AG04450 (cell line): Measurements from ENCODE around the gene RAB11FIP4. TPM values are rescaled to one million over a fixed set of nuclear protein-coding genes. Genes with fewer than 3 reads are reported as not detected.

Experiments used
- CTCF ChIA-PET: fragments of 300-600, 350-600 bp; formaldehyde crosslinking; extraction: SDS; loops from one replicate; lab custom pipeline; 2022; ENCODE audit warnings: antibody characterized with exemption, inconsistent platforms; lab: Charles Lee
- POLR2A ChIA-PET: fragments of 350-600 bp; formaldehyde crosslinking; extraction: SDS; loops from one replicate; lab custom pipeline; 2021; ENCODE audit warnings: antibody characterized with exemption, inconsistent platforms; lab: Yijun Ruan, JAX
- DNase-seq: peaks from one replicate; pipeline ENCODE4 v3.0.0-alpha.2; 2011; ENCODE audit warnings: low read depth, low spot score
- H3K27ac ChIP-seq: one replicate; pipeline ENCODE4 v1.5.1; 2012; ENCODE audit warnings: low read depth, low read length, control low read depth
- H3K27me3 ChIP-seq: one replicate; pipeline ENCODE4 v1.6.0; 2012; ENCODE audit warnings: low read length; ENCODE audit not compliant: control insufficient read depth, insufficient read depth
- H3K4me3 ChIP-seq: 2 replicates; pipeline ENCODE4 v1.5.1; 2011; ENCODE audit warnings: mild to moderate bottlenecking, low read depth, low read length, control low read depth
- H3K9me3 ChIP-seq: 2 replicates; pipeline ENCODE4 v1.5.1; 2012; ENCODE audit warnings: low read length; ENCODE audit not compliant: control insufficient read depth, insufficient read depth
- CTCF ChIP-seq: IDR thresholded peaks from 2 replicates; pipeline ENCODE4 v1.5.1; 2011; ENCODE audit warnings: low read depth, low read length, control low read depth, inconsistent platforms
- polyA plus RNA-seq: library from polyadenylated mRNA; depleted of rRNA; stranded (reverse); fragments of >200 nt; gene quantifications from 2 replicates; pipeline ENCODE4 v1.2.3, GENCODE V29; 2011

The RAB11FIP4 gene
- polyA plus RNA-seq, 1 experiment = 0.58 TPM

GRCh38 chr17:31521632-31522283 lies 130.3 kb downstream of the RAB11FIP4 start:
- H3K9me3 ChIP-seq = peaks cover 31% of the 10 kb centered on the region
- TF ChIP-seq CTCF = no peak
- no peak overlapping the region for H3K27ac ChIP-seq
- peaks cover 4% of the 10 kb centered on the region for H3K27me3 ChIP-seq
- ChIA-PET CTCF (interaction anchor here (0.6 to 1.4 kb wide), 3 partner anchors 85 to 277 kb away, joined by 3 to 4 read pairs (median 4); no protein-coding TSS in a partner anchor), POLR2A (no interaction called here)
- DNase-seq = no peak
- H3K4me3 ChIP-seq = no peak overlapping the region

GRCh38 chr17:31522284-31522931 lies 130.9 kb downstream of the RAB11FIP4 start:
- no peak overlapping the region for H3K4me3 ChIP-seq
- DNase-seq = no peak
- CTCF ChIA-PET = interaction anchor here (1.2 to 1.4 kb wide), 2 partner anchors 85 to 134 kb away, joined by 3 to 4 read pairs; no protein-coding TSS in a partner anchor
- POLR2A ChIA-PET = no interaction called here
- H3K9me3 ChIP-seq = peaks cover 31% of the 10 kb centered on the region
- H3K27me3 ChIP-seq = peaks cover 4% of the 10 kb centered on the region
- no peak overlapping the region for H3K27ac ChIP-seq
- no peak for TF ChIP-seq CTCF

GRCh38 chr17:31522987-31523495 lies 131.6 kb downstream of the RAB11FIP4 start:
- DNase-seq = no peak
- H3K27me3 ChIP-seq = peaks cover 4% of the 10 kb centered on the region
- no peak overlapping the region for H3K4me3 ChIP-seq
- H3K9me3 ChIP-seq = peaks cover 31% of the 10 kb centered on the region
- H3K27ac ChIP-seq = no peak overlapping the region
- TF ChIP-seq CTCF = no peak
- CTCF ChIA-PET = interaction anchor here (0.5 to 1.4 kb wide), 3 partner anchors 77 to 135 kb away, joined by 3 to 4 read pairs (median 3); no protein-coding TSS in a partner anchor
- POLR2A ChIA-PET = no interaction called here

GRCh38 chr17:31523862-31524730 lies 132.6 kb downstream of the RAB11FIP4 start:
- Histone ChIP-seq H3K4me3 (no peak overlapping the region), H3K27me3 (no peaks in the 10 kb centered on the region), H3K9me3 (peaks cover 31% of the 10 kb centered on the region), H3K27ac (no peak overlapping the region)
- ChIA-PET CTCF (interaction anchor here (0.6 to 5.0 kb wide), 7 partner anchors 10 to 377 kb away, joined by 3 to 29 read pairs (median 6); partner anchors contain the start of gene UTP6), POLR2A (interaction anchor here (0.6 kb wide), 1 partner anchor 312 kb away, joined by 6 read pairs; no protein-coding TSS in a partner anchor)
- no peak for TF ChIP-seq CTCF
- DNase-seq = no peak
